ENCODE data around the gene PALM3.

The PALM3 gene

DNA sequence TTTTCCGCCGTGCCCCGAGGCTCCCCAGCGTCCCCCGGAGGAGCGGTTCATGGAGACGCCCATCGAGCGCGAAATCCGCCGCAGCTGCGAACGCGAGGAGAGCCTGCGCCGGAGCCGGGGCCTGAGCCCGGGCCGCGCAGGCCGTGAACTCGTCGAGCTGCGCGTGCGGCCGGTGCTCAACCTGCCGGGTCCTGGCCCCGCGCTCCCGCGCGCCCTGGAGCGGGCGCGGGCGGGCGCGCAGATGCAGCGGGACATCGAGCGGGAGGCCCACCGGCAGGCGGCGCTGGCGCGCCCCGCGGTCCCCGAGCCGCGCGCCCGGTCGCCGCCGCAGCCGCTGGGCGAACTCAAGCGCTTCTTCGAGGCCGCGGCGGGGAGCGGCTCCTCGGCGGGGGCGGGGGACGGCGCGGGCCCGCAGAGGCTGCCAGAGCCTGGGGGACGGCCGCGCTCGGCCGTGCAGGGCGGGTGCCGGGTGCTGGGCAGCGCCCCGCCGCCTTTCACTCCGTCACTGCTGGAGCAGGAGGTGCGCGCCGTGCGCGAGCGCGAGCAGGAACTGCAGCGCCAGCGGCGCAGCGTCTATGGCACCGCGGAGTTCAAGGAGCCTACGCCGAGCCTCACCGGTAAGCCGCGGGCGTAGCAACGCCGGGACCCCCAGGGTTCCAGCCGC, 11.5 kb upstream of the PALM3 start:
- Histone ChIP-seq H3K27ac (ENCODE audit: low read depth, low read length, poor library complexity, severe bottlenecking) (no peak overlapping the region), H3K9me2 (ENCODE audit: low read depth, low read length) (no peaks in the 10 kb centered on the region), H3K36me3 (ENCODE audit: insufficient read depth, low read length) (no peaks in the 10 kb centered on the region), H3K4me3 (ENCODE audit: low read depth, low read length, poor library complexity, severe bottlenecking) (peak overlapping the region; percentile 63), H3K9me3 (ENCODE audit: low read length) (no peaks in the 10 kb centered on the region), H3K79me2 (ENCODE audit: insufficient read depth, low read length) (no peaks in the 10 kb centered on the region), H3K9ac (ENCODE audit: low read length) (peak overlapping the region; percentile 48; the same call in 1 of the 2 replicates), H3F3A (ENCODE audit: insufficient read depth, low read length) (no peaks in the 10 kb centered on the region), H3K4me1 (ENCODE audit: insufficient read depth, low read length, severe bottlenecking) (peaks cover 30% of the 10 kb centered on the region), H3K27me3 (ENCODE audit: insufficient read depth, low read length) (no peaks in the 10 kb centered on the region), H4K20me1 (ENCODE audit: insufficient read depth, low read length) (no peaks in the 10 kb centered on the region), H3K4me2 (ENCODE audit: low read length) (peak overlapping the region; percentile 95), H2AFZ (ENCODE audit: low read length) (no peak overlapping the region)
- TF ChIP-seq, protein P1, sequence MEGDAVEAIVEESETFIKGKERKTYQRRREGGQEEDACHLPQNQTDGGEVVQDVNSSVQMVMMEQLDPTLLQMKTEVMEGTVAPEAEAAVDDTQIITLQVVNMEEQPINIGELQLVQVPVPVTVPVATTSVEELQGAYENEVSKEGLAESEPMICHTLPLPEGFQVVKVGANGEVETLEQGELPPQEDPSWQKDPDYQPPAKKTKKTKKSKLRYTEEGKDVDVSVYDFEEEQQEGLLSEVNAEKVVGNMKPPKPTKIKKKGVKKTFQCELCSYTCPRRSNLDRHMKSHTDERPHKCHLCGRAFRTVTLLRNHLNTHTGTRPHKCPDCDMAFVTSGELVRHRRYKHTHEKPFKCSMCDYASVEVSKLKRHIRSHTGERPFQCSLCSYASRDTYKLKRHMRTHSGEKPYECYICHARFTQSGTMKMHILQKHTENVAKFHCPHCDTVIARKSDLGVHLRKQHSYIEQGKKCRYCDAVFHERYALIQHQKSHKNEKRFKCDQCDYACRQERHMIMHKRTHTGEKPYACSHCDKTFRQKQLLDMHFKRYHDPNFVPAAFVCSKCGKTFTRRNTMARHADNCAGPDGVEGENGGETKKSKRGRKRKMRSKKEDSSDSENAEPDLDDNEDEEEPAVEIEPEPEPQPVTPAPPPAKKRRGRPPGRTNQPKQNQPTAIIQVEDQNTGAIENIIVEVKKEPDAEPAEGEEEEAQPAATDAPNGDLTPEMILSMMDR (IDR thresholded peaks at IDR 0.05; ENCODE audit: low read length) = peak; percentile 9; the same call in 1 of the 2 replicates
- TF ChIP-seq EZH2 (IDR thresholded peaks at IDR 0.05; ENCODE audit: borderline replicate concordance, low read length) = no peak

DNA sequence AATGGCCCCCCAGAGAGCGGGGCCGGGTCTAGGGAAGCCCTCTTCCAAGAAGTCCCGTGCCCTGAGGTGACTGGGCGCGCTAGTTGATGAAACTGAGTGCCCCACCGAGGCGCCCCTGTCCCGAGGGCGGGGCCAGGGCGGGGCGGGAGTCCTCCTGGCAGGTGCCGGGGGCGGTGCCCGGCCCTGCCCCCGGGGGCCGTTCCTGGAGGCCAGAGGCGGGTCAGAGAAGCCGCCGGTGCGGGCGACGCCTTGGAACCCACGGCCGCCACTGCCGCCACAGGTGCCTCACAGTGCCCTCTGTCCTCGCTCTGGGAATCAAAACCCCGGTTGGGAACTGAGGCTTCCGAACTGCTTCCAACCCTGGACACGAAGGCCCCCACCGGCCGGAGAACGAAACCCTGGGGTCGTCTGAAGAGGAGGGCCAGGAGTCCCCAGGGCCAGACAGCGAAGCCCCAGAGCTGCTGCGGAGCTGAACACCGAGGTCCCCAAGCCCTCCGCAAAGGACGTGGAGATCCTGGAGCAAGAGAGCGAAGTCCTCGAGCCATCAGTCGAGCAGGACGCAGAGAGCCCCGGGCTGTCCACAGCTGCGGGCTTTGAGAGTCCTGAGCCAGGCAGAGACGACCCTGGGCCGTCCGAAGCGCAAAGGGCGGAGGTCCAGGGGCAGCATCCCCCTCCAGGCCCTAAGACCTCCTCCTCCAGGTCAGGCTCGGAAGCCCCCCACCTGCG, 10.8 kb upstream of the PALM3 start, which contains the start of gene MISP3:
Gene MISP3 (plus strand): TSS at position 252 of the 726 bp plus-strand sequence. CDS start 524 bp downstream, outside the sequence.
- H3K27ac ChIP-seq (ENCODE audit: low read depth, low read length, poor library complexity, severe bottlenecking) = no peak within 1 kb of the TSS
- H3K9me2 ChIP-seq (ENCODE audit: low read depth, low read length) = no peaks in the 10 kb centered on the region
- peak within 1 kb of the TSS; percentile 95 for H3K4me2 ChIP-seq (ENCODE audit: low read length)
- peak within 1 kb of the TSS; percentile 53; the same call in 1 of the 2 replicates for H3K9ac ChIP-seq (ENCODE audit: low read length)
- peak within 1 kb of the TSS; percentile 63 for H3K4me3 ChIP-seq (ENCODE audit: low read depth, low read length, poor library complexity, severe bottlenecking)
- H3K4me1 ChIP-seq (ENCODE audit: insufficient read depth, low read length, severe bottlenecking) = peaks cover 30% of the 10 kb centered on the region
- no peaks in the 10 kb centered on the region for H3K79me2 ChIP-seq (ENCODE audit: insufficient read depth, low read length)
- no peaks in the 10 kb centered on the region for H4K20me1 ChIP-seq (ENCODE audit: insufficient read depth, low read length)
- no peaks in the 10 kb centered on the region for H3K36me3 ChIP-seq (ENCODE audit: insufficient read depth, low read length)
- no peaks in the 10 kb centered on the region for H3K9me3 ChIP-seq (ENCODE audit: low read length)
- no peaks in the 10 kb centered on the region for H3K27me3 ChIP-seq (ENCODE audit: insufficient read depth, low read length)
- no peak within 1 kb of the TSS for H2AFZ ChIP-seq (ENCODE audit: low read length)
- no peaks in the 10 kb centered on the region for H3F3A ChIP-seq (ENCODE audit: insufficient read depth, low read length)
- no peak for TF ChIP-seq EZH2 (IDR thresholded peaks at IDR 0.05; ENCODE audit: borderline replicate concordance, low read length)
- TF ChIP-seq, protein P1 (IDR thresholded peaks at IDR 0.05; ENCODE audit: low read length) = no peak

DNA sequence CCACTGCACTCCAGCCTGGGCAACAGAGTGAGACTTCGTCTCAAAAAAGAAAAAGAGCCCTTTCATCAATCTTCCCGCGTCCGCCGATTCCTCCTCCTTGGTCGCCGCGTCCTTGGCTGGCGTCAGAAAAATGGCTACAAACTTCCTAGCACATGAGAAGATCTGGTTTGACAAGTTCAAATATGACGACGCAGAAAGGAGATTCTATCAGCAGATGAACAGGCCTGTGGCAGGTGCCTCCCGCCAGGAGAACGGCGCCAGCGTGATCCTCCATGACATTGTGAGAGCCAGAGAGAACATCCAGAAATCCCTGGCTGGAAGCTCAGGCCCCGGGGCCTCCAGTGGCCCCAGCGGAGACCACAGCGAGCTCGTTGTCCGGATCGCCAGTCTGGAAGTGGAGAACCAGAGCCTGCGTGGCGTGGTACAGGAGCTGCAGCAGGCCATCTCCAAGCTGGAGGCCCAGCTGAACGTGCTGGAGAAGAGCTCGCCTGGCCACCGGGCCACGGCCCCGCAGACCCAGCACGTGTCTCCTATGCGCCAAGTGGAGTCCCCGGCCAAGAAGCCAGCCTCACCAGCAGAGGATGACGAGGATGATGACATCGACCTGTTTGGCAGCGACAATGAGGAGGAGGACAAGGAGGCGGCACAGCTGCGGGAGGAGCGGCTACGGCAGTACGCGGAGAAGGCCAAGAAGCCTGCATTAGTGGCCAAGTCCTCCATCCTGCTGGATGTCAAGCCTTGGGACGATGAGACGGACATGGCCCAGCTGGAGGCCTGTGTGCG, 8.6 kb upstream of the PALM3 start:
- H3K9me2 ChIP-seq (ENCODE audit: low read depth, low read length) = no peaks in the 10 kb centered on the region
- no peak overlapping the region for H2AFZ ChIP-seq (ENCODE audit: low read length)
- no peaks in the 10 kb centered on the region for H3K36me3 ChIP-seq (ENCODE audit: insufficient read depth, low read length)
- no peak overlapping the region for H3K9ac ChIP-seq (ENCODE audit: low read length)
- no peaks in the 10 kb centered on the region for H3K9me3 ChIP-seq (ENCODE audit: low read length)
- TF ChIP-seq, protein P1 (IDR thresholded peaks at IDR 0.05; ENCODE audit: low read length) = no peak
- TF ChIP-seq EZH2 (IDR thresholded peaks at IDR 0.05; ENCODE audit: borderline replicate concordance, low read length) = no peak
- no peaks in the 10 kb centered on the region for H3K79me2 ChIP-seq (ENCODE audit: insufficient read depth, low read length)
- no peak overlapping the region for H3K4me2 ChIP-seq (ENCODE audit: low read length)
- H3K4me1 ChIP-seq (ENCODE audit: insufficient read depth, low read length, severe bottlenecking) = peaks cover 30% of the 10 kb centered on the region
- H4K20me1 ChIP-seq (ENCODE audit: insufficient read depth, low read length) = no peaks in the 10 kb centered on the region
- H3F3A ChIP-seq (ENCODE audit: insufficient read depth, low read length) = no peaks in the 10 kb centered on the region
- H3K27ac ChIP-seq (ENCODE audit: low read depth, low read length, poor library complexity, severe bottlenecking) = no peak overlapping the region
- no peak overlapping the region for H3K4me3 ChIP-seq (ENCODE audit: low read depth, low read length, poor library complexity, severe bottlenecking)
- no peaks in the 10 kb centered on the region for H3K27me3 ChIP-seq (ENCODE audit: insufficient read depth, low read length)

Measured in OCI-LY1 (cell line).